Adrenal gland (tissue), 5 donors: ENCODE data around the gene HOXA3.

Source experiments
- POLR2A ChIP-seq, 2 donors: fragments of 450-650 bp; IDR thresholded peaks; one replicate each; pipeline ENCODE4 v1.6.1; 2017; ENCODE audit warnings: antibody characterized with exemption in 2 of 2, mild to moderate bottlenecking in 2 of 2, moderate library complexity in 1 of 2
- TF ChIP-seq, protein P1 (sequence below), 6 experiments: fragments of 450-650 bp in 4 of 6; fragments of 200-600 bp in 2 of 6; sonication (generic) in 1 of 6; IDR thresholded peaks; 1 replicate in 5 of 6; 2 replicates in 1 of 6; pipeline versions ENCODE4 v1.5.1 to v1.8.0; 2016 to 2021; ENCODE audit warnings: antibody characterized with exemption in 6 of 6, mild to moderate bottlenecking in 2 of 6, moderate library complexity in 1 of 6
- donor health status: DM: no; HTN: no; CAD: no.

DNA sequence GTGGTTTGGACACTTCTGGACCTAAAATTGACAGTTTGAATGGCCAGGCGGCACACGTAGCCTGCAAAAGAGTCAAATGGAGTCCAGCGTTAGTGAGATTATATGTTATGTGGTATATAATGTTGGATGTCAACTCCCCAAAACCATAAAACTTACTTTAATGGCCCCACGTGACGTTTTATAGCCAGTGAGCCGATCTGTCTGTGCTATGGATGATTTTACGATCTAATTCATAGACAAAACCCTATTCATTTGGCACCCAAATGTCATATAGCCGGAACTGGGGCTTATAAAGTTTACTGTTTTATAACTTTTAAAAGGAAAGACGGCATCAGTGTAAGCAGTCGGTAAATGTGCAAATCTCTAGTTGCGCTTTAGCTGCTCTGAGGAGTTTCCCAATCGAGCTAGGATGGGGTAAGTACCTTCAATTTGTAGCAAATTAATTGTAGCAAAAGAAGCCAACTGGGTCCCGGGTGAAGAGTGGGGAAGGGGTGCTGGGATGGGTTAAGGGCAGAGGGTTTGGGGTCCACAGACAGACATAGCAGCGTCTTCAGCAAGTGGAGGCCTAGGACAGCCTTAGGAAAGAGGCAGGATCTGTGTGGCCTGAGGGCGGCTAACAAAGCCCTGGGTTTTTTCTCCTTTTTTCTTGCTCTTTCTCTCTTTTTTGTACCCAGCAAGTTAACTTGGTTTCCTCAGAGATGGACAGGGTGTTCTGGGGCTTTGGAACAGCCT is 12.1 kb downstream of the HOXA3 start:
- TF ChIP-seq, protein P1, sequence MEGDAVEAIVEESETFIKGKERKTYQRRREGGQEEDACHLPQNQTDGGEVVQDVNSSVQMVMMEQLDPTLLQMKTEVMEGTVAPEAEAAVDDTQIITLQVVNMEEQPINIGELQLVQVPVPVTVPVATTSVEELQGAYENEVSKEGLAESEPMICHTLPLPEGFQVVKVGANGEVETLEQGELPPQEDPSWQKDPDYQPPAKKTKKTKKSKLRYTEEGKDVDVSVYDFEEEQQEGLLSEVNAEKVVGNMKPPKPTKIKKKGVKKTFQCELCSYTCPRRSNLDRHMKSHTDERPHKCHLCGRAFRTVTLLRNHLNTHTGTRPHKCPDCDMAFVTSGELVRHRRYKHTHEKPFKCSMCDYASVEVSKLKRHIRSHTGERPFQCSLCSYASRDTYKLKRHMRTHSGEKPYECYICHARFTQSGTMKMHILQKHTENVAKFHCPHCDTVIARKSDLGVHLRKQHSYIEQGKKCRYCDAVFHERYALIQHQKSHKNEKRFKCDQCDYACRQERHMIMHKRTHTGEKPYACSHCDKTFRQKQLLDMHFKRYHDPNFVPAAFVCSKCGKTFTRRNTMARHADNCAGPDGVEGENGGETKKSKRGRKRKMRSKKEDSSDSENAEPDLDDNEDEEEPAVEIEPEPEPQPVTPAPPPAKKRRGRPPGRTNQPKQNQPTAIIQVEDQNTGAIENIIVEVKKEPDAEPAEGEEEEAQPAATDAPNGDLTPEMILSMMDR (IDR thresholded peaks at IDR 0.05), result no peak
- TF ChIP-seq POLR2A (IDR thresholded peaks at IDR 0.05), result no peak
